ENCODE measurements around the gene ASB13.

- TF ChIP-seq RCOR1 (IDR thresholded peaks at IDR 0.05; ENCODE audit: low read length) (no peak), SMC3 (IDR thresholded peaks at IDR 0.05; ENCODE audit: low read depth, low read length) (no peak), RXRA (IDR thresholded peaks at IDR 0.05; ENCODE audit: borderline replicate concordance, low read depth) (no peak), CTCF (IDR thresholded peaks at IDR 0.05) (no peak), RAD21 (IDR thresholded peaks at IDR 0.05; ENCODE audit: low read length) (no peak), SIN3A (IDR thresholded peaks at IDR 0.05; ENCODE audit: borderline replicate concordance, low read depth, low read length) (no peak), REST (IDR thresholded peaks at IDR 0.05; ENCODE audit: low read depth, low read length) (no peak), POLR2AphosphoS5 (IDR thresholded peaks at IDR 0.05; ENCODE audit: low read depth, low read length) (no peak)
These were observed 45.2 kb upstream of the ASB13 start for GRCh38 chr10:5711642-5712041.
